Vagina (tissue), 2 donors: ENCODE measurements around the gene CACNA1I.

Experiments
- CTCF ChIP-seq, 3 experiments: fragments of 450-650 bp in 2 of 3; fragments of 200-600 bp in 1 of 3; sonication (generic) in 1 of 3; IDR thresholded peaks; one replicate each; pipeline ENCODE4 v1.5.1; 2017 to 2019; ENCODE audit warnings: antibody characterized with exemption in 3 of 3, mild to moderate bottlenecking in 2 of 3, moderate library complexity in 2 of 3
- POLR2AphosphoS5 ChIP-seq, 2 donors: sonication (generic); formaldehyde crosslinking; IDR thresholded peaks; one replicate each; pipeline ENCODE4 v1.9.0; 2017; ENCODE audit warnings: antibody characterized with exemption in 2 of 2, mild to moderate bottlenecking in 2 of 2, low read depth in 1 of 2; ENCODE audit not compliant: insufficient read depth in 1 of 2

DNA sequence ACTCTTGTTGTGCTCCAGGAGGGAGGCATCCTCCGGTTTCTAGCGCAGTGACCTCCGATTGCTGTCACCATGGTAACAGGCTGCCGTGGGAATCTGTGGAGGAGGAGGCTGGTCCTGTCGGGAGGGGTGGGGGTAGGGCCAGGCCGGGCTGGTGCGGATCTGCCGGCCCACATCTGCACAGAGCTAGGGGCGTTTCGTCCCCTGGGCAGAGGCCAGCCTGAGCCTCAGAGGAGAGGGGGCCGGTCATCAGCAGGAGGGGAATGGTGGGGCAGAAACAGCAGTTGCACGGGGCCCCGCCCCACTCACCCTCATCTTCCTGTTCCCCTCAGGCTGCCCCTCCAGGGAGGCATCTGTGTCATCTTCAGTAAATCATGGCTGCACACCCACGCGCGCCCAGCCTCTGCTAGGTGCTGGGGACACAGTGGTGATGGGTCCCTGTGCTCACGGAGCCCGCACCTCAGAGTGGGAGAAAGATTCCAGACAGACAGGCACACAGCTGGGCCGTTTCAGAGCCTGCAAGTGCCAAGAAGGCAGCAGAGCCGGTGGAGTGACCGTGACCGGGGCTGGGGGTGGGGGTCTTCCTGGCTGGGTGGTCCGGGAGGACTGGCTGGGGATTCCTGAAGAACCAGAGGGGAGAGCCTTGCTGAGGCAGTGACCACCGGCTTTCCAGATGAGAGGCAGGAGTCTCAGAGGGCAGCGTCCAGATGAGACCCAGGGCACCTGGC is 120.5 kb downstream of the CACNA1I start:
- TF ChIP-seq CTCF (IDR thresholded peaks at IDR 0.05) (no peak), POLR2AphosphoS5 (IDR thresholded peaks at IDR 0.05; ENCODE audit: insufficient read depth in 1 of 2, low read depth in 1 of 2) (no peak)
